ENCODE data around the gene HTR3C. TPM values are rescaled to one million over a fixed set of nuclear protein-coding genes. Genes with fewer than 3 reads are reported as not detected.

HTR3C gene
- total RNA-seq, 3 donors from 2014 or later, result not detected

GRCh38 chr3:184082465-184082864, 29.6 kb downstream of the HTR3C start:
- TF ChIP-seq POLR2AphosphoS5 (IDR thresholded peaks at IDR 0.05) (no peak), CTCF (IDR thresholded peaks at IDR 0.05) (no peak), POLR2A (IDR thresholded peaks at IDR 0.05) (no peak)
- no peak overlapping the region for H3K27ac ChIP-seq

GRCh38 chr3:184085389-184085852, 32.6 kb downstream of the HTR3C start:
- Histone ChIP-seq H3K4me1 (no peaks in the 10 kb centered on the region), H3K4me3 (no peak overlapping the region), H3K27me3 (no peaks in the 10 kb centered on the region), H3K36me3 (no peaks in the 10 kb centered on the region), H3K9me3 (no peaks in the 10 kb centered on the region), H3K27ac (no peak overlapping the region)
- DNase-seq (ENCODE audit: low spot score in 2 of 2), result no peak
- TF ChIP-seq POLR2AphosphoS5 (IDR thresholded peaks at IDR 0.05) (no peak), CTCF (IDR thresholded peaks at IDR 0.05) (no peak), POLR2A (IDR thresholded peaks at IDR 0.05) (no peak)
- intact Hi-C loops (cut with DNase I; ENCODE audit: low total_unique reads), result no loop called here

More at GRCh38 chr3:184082465-184082864, 29.6 kb downstream of the HTR3C start:
- DNase-seq (ENCODE audit: low spot score in 2 of 2), result no peak
- Histone ChIP-seq H3K4me3 (no peak overlapping the region), H3K4me1 (no peaks in the 10 kb centered on the region), H3K27me3 (no peaks in the 10 kb centered on the region), H3K9me3 (no peaks in the 10 kb centered on the region), H3K36me3 (no peaks in the 10 kb centered on the region)
- intact Hi-C loops (cut with DNase I; ENCODE audit: low total_unique reads), result no loop called here

GRCh38 chr3:184092199-184092598, 39.4 kb downstream of the HTR3C start:
- Histone ChIP-seq H3K4me3 (no peak overlapping the region), H3K27ac (no peak overlapping the region), H3K4me1 (no peaks in the 10 kb centered on the region), H3K27me3 (no peaks in the 10 kb centered on the region), H3K9me3 (peaks cover 16 to 21% of the 10 kb centered on the region in 2 donors), H3K36me3 (no peaks in the 10 kb centered on the region)
- TF ChIP-seq CTCF (IDR thresholded peaks at IDR 0.05) (no peak), POLR2A (IDR thresholded peaks at IDR 0.05) (no peak), POLR2AphosphoS5 (IDR thresholded peaks at IDR 0.05) (no peak)
- DNase-seq (ENCODE audit: low spot score in 2 of 2), result no peak
- intact Hi-C loops (cut with DNase I; ENCODE audit: low total_unique reads), result no loop called here

GRCh38 chr3:184096811-184097383, 44.0 kb downstream of the HTR3C start, which contains the start of gene HTR3E:
HTR3E (plus strand) TSS chr3:184097064; CDS start chr3:184097530, 466 bp downstream.
- TF ChIP-seq POLR2A (IDR thresholded peaks at IDR 0.05) (no peak), POLR2AphosphoS5 (IDR thresholded peaks at IDR 0.05) (no peak), CTCF (IDR thresholded peaks at IDR 0.05) (no peak)
- Histone ChIP-seq H3K9me3 (peaks cover 11 to 13% of the 10 kb centered on the region in 2 donors), H3K36me3 (no peaks in the 10 kb centered on the region), H3K4me1 (no peaks in the 10 kb centered on the region), H3K27ac (no peak within 1 kb of the TSS), H3K27me3 (no peaks in the 10 kb centered on the region), H3K4me3 (no peak within 1 kb of the TSS)
- intact Hi-C loops (cut with DNase I; ENCODE audit: low total_unique reads), result no loop called here
- no peak for DNase-seq (ENCODE audit: low spot score in 2 of 2)

- H3K9me3 ChIP-seq, result peaks cover 7% of the 10 kb centered on the region in 2 donors
- TF ChIP-seq POLR2AphosphoS5 (IDR thresholded peaks at IDR 0.05) (no peak), CTCF (IDR thresholded peaks at IDR 0.05) (no peak), POLR2A (IDR thresholded peaks at IDR 0.05) (no peak)
- intact Hi-C loops (cut with DNase I; ENCODE audit: low total_unique reads), result no loop called here
- no peaks in the 10 kb centered on the region for H3K4me1 ChIP-seq
- no peak overlapping the region for H3K27ac ChIP-seq
- DNase-seq (ENCODE audit: low spot score in 2 of 2), result no peak
- H3K4me3 ChIP-seq, result no peak overlapping the region
- H3K36me3 ChIP-seq, result no peaks in the 10 kb centered on the region
- H3K27me3 ChIP-seq, result no peaks in the 10 kb centered on the region
Measured at GRCh38 chr3:184097556-184097955, 44.7 kb downstream of the HTR3C start.
